Astrocyte of the cerebellum (primary cell): ENCODE results near the gene EMILIN2.
A peak's percentile ranks its signal among the peaks of the same experiment; 100 is the strongest.

Source experiments
- DNase-seq: peaks from one replicate; pipeline ENCODE4 v3.0.0-alpha.2; 2011; ENCODE audit warnings: low read depth
- H3K4me3 ChIP-seq: 2 replicates; pipeline ENCODE4 v1.5.1; 2011; ENCODE audit warnings: mild to moderate bottlenecking, low read depth, low read length, moderate library complexity
- in situ Hi-C: cut with HindIII; loops from 2 replicates; pipeline ENCODE4 v1.10.0; 2017; ENCODE audit warnings: low sequenced_read_pairs
- TF ChIP-seq, protein P1 (sequence below): IDR thresholded peaks from 2 replicates; pipeline ENCODE4 v1.5.1; 2012; ENCODE audit warnings: low read length, low read depth, moderate library complexity, mild to moderate bottlenecking; ENCODE audit errors: missing control alignments

EMILIN2 gene

DNA sequence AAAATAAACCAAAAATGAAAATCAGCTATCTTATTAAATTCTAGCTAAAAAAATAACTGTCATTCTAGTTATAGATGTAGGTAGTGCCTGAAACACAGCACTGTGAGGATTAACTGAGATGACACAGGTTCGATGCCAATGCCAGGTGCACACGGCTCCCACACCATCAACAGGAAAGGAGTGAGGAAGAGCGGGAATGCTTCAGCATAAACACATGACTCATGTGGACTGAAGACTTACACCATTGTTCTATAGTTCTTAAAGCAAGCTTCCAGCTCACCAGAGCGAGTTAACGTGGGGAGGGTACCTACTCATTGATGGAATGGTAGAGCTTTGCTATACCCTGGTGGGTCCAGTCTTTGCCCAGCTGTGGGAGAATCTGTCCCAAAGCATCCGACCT is 76.7 kb downstream of the EMILIN2 start:
- no peak overlapping the region for H3K4me3 ChIP-seq
- DNase-seq, result no peak
- TF ChIP-seq, protein P1, sequence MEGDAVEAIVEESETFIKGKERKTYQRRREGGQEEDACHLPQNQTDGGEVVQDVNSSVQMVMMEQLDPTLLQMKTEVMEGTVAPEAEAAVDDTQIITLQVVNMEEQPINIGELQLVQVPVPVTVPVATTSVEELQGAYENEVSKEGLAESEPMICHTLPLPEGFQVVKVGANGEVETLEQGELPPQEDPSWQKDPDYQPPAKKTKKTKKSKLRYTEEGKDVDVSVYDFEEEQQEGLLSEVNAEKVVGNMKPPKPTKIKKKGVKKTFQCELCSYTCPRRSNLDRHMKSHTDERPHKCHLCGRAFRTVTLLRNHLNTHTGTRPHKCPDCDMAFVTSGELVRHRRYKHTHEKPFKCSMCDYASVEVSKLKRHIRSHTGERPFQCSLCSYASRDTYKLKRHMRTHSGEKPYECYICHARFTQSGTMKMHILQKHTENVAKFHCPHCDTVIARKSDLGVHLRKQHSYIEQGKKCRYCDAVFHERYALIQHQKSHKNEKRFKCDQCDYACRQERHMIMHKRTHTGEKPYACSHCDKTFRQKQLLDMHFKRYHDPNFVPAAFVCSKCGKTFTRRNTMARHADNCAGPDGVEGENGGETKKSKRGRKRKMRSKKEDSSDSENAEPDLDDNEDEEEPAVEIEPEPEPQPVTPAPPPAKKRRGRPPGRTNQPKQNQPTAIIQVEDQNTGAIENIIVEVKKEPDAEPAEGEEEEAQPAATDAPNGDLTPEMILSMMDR, result no peak
- in situ Hi-C loops, result no loop called here

DNA sequence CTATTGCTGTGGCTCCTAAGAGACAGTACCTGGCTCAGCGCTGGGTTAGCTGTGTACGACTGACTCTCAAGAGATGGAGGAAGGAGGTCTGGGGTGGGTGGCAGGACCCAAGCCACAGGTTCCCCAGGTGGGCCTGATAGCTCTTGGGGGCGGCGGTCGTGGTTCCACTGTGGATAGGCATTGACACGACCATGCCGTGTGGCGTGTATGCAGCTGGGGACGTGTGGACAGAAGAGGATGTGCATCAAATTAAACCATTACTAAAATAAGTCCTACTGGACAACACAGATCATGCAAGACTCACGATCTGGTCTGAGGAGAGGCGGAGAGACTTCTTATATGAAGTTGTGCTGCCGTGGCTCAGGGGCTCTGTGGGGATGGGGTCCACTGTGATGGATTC is 78.1 kb downstream of the EMILIN2 start:
- no peak for DNase-seq
- in situ Hi-C loops, result no loop called here
- no peak overlapping the region for H3K4me3 ChIP-seq
- TF ChIP-seq, protein P1, result no peak

GRCh38 chr18:2926528-2926927 is 79.7 kb downstream of the EMILIN2 start:
- TF ChIP-seq, protein P1, result no peak
- no peak for DNase-seq
- in situ Hi-C loops, result no loop called here
- H3K4me3 ChIP-seq, result no peak overlapping the region

GRCh38 chr18:2927745-2928144 is 80.9 kb downstream of the EMILIN2 start:
- in situ Hi-C loops, result no loop called here
- DNase-seq, result no peak
- TF ChIP-seq, protein P1, result no peak
- H3K4me3 ChIP-seq, result no peak overlapping the region

DNA sequence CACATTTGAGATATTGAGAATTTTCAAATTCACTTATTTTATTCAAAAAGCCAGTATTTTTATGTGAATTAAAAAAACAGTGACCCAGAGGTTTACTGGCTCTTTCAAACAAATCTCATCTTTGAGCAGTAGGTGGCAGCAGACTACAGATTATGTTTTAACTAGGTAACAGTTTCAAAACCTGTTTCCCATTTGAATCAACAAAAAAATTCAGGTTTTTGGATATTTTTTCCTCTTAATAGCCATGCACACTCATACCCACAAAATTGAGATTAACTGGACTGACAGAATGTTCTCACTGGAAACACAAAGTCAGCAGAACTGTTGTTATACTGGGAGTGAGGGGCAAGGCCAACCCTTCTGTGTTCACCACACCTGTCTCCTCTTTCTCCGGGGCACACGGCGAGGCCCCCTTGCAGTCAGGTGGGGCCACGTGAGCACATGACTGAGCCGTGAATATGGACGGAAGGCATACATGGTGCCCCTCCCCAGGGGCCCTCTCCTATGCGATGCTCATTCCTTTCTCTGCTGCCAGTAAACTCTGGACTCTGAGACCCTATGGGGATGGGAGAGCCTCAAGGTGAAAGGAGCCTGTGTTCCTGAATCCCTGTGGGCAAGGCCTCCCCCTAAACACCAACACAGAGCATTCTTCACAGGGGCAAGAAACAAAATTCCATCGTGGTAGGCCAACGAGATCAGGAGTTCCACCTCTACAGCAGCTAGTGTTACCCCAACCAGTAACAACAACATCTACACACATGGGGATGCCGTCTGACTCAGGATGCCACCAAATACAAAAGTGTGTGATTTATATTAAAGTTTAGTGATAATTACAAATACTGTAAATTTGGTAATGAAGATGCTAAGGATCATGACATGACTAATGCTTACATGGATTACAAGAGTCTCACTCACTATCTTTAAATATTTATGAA is 85.7 kb downstream of the EMILIN2 start:
- peak; percentile 52 for DNase-seq
- in situ Hi-C loops, result no loop called here
- no peak overlapping the region for H3K4me3 ChIP-seq
- TF ChIP-seq, protein P1, result peak; percentile 53

DNA sequence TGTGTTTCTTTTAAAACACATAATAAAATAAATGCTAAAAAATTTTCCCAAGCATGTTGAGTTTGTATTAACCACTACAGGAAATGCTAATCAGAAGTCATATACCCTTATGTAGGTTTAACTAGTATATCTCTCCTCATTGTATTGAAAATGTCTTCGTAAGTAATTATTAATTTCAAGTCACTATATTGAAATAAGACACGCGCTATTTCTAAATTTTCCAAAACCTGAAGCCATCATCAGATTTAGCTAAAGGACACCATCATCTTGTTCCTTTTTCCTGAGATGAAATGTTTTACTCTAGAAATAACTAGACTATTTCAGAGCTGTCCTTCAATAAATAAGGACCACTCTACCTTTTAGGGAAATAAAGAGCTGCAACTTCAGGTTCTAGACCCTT is 87.2 kb downstream of the EMILIN2 start:
- in situ Hi-C loops, result no loop called here
- DNase-seq, result no peak
- TF ChIP-seq, protein P1, result no peak
- H3K4me3 ChIP-seq, result no peak overlapping the region
